Measurements from ENCODE around the gene CD1D. TPM values are rescaled to one million over a fixed set of nuclear protein-coding genes. Genes with fewer than 3 reads are reported as not detected.
"Not testable (repeated sequence)": the region's sequence is repeated elsewhere in the genome, so short reads cannot be mapped to it uniquely, and the experiment has no call there.

CD1D gene
- total RNA-seq, 1 donor from 2014 or later = 0.29 TPM

DNA sequence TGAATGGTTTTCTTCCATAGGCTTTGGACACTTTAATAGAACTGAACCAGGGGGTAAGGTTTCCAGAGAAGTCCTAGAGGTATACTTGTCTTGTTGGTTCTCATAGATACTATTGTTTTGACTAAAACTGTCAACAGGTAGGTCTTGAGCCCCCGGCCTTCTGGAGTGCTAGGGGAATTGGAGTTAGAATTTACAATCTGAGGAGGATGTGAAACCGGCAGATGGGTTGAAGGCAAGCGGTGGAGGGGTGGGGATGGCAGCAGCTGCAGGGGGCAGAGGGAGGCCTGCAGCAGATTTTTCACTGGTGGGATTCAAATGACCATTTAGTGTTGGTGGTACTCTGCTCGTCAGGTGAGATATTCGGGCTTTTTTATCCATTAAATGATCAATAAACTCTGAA, 4.3 kb upstream of the CD1D start:
- no peak overlapping the region for H3K27ac Mint-ChIP-seq
- no peaks in the 10 kb centered on the region for H3K36me3 Mint-ChIP-seq
- TF ChIP-seq, protein P1, sequence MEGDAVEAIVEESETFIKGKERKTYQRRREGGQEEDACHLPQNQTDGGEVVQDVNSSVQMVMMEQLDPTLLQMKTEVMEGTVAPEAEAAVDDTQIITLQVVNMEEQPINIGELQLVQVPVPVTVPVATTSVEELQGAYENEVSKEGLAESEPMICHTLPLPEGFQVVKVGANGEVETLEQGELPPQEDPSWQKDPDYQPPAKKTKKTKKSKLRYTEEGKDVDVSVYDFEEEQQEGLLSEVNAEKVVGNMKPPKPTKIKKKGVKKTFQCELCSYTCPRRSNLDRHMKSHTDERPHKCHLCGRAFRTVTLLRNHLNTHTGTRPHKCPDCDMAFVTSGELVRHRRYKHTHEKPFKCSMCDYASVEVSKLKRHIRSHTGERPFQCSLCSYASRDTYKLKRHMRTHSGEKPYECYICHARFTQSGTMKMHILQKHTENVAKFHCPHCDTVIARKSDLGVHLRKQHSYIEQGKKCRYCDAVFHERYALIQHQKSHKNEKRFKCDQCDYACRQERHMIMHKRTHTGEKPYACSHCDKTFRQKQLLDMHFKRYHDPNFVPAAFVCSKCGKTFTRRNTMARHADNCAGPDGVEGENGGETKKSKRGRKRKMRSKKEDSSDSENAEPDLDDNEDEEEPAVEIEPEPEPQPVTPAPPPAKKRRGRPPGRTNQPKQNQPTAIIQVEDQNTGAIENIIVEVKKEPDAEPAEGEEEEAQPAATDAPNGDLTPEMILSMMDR (conservative IDR thresholded peaks at IDR 0.05) = no peak
- peaks cover 8% of the 10 kb centered on the region for H3K4me1 Mint-ChIP-seq (ENCODE audit: unreplicated experiment)
- peaks cover 59% of the 10 kb centered on the region for H3K27me3 Mint-ChIP-seq
- no peak overlapping the region for H3K4me3 Mint-ChIP-seq
- DNase-seq (ENCODE audit: extremely low spot score, unreplicated experiment) = no peak
- no peaks in the 10 kb centered on the region for H3K9me3 Mint-ChIP-seq

DNA sequence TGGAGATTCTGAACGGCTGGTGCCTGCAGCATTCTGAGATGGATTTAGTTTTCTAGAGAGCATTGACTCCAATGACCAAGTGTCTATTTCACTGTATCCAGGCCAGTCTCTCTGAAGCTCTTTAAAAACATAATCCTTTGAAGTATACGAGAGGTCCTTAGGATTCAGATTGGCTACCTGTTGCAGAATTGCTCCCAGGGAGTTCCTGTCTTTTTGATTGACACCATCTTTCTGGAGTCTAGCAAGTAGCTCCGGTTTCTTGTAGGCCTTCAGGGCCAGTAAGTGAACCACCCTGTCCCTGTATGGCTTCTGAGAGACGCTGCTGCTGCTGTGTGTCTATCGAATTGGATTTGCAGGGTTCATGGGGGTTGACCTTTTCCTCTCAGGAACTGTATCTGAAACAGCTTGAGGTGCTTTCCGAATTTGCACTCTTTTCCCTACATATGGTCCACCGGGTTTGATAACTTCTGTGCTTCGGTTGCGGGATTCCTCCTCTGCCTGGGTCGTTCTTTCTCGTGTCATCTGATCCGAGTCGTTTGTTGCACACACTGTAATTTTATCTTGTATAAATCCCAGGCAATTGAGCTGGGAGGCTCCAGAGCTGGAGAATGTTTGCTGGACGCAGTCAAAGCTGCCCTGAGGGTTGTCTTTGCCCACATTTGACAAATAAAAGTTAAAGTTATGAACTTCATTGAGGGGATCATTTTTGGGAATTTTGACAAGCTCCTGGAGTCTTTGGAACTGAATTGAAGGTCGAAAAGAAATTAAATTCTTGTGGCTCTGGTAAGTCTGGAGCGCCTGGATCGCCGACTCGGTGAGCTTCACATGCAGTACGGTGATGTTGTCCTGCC, 3.6 kb upstream of the CD1D start:
- peaks cover 15% of the 10 kb centered on the region for H3K4me1 Mint-ChIP-seq (ENCODE audit: unreplicated experiment)
- DNase-seq (ENCODE audit: extremely low spot score, unreplicated experiment); H3K9me3 Mint-ChIP-seq; H3K36me3 Mint-ChIP-seq: not testable (repeated sequence)
- H3K27me3 Mint-ChIP-seq = peaks cover 65% of the 10 kb centered on the region
- H3K4me3 Mint-ChIP-seq = peak overlapping the region; percentile 83
- peak overlapping the region; percentile 78 for H3K27ac Mint-ChIP-seq

DNA sequence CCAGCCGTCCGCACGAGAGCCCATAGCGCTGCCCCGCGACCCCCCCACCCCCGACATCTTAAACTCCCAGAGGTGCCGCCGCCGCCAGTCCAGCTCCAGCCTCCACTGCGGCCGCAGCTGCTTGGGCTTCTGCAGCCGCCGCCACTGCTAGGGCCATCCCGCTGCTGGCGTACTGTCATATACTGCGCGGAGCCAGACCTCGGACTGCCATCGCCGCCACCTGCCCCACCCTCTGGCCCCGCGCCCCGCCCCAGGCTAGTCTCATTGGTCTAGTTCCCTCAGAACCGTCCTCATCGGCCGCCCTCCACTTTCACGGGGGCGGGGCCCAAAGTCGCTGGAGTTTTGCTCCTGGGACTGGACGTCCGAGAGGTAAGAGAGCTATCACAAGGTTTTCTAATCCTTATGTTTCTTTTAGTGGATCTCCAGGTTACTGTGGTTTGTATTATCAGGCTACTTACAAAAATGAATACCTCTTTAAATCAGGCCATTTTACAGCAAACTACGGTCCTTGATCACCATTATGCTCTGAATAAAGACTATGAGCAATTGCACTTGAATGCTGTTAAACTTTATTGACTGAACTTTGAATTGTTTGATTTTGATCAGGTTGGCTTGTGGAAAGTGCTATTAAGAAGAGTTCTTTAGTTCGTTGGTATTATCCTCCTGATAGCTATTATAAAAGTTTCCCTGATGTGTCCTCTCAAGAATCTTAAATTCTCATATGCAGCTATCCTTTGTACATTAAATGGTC, 2.8 kb upstream of the CD1D start:
- H3K27me3 Mint-ChIP-seq = peaks cover 73% of the 10 kb centered on the region
- no peaks in the 10 kb centered on the region for H3K9me3 Mint-ChIP-seq
- H3K36me3 Mint-ChIP-seq = no peaks in the 10 kb centered on the region
- H3K27ac Mint-ChIP-seq = no peak overlapping the region
- TF ChIP-seq, protein P1 (conservative IDR thresholded peaks at IDR 0.05) = no peak
- peak; percentile 80 for DNase-seq (ENCODE audit: extremely low spot score, unreplicated experiment)
- H3K4me3 Mint-ChIP-seq = peak overlapping the region; percentile 83
- peaks cover 15% of the 10 kb centered on the region for H3K4me1 Mint-ChIP-seq (ENCODE audit: unreplicated experiment)

DNA sequence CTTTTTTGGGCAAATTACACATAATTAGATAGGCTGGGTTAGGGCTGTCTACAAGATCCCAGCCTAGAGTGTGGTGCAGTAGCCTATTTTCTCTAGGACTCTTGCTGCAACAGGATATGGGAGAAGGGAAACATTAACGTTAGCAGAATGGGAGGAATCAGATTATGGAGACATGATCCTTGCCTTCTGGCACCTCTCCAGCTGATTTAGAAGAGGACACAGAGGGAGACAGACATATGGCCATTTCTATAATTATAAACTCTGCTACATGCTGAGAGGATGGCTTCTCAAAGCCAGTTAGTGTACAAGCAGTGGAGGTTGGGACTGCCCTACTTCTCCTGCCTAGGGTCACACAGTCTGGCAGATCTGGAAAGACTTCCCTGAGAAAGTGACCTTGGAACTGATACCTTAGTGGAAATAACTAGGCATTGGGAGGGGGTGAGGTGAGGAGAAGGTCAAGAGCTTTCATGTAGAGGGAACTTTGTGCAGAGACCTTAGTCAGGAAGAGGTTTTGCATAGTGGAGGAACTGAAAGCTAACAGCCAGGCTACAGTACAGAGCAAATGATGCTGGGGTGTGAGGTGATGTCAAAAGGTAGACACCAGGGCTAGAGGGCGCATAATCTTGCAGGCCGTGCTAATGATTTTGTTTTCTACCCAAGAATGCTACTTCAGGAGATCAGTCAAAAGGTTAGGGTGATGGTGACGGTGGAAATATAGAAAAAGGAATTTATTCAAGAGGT, 1.2 kb upstream of the CD1D start:
- peaks cover 15% of the 10 kb centered on the region for H3K4me1 Mint-ChIP-seq (ENCODE audit: unreplicated experiment)
- no peaks in the 10 kb centered on the region for H3K36me3 Mint-ChIP-seq
- no peaks in the 10 kb centered on the region for H3K9me3 Mint-ChIP-seq
- no peak overlapping the region for H3K27ac Mint-ChIP-seq
- no peak for DNase-seq (ENCODE audit: extremely low spot score, unreplicated experiment)
- TF ChIP-seq, protein P1 (conservative IDR thresholded peaks at IDR 0.05) = no peak
- H3K4me3 Mint-ChIP-seq = peak overlapping the region; percentile 88
- H3K27me3 Mint-ChIP-seq = peaks cover 84% of the 10 kb centered on the region

DNA sequence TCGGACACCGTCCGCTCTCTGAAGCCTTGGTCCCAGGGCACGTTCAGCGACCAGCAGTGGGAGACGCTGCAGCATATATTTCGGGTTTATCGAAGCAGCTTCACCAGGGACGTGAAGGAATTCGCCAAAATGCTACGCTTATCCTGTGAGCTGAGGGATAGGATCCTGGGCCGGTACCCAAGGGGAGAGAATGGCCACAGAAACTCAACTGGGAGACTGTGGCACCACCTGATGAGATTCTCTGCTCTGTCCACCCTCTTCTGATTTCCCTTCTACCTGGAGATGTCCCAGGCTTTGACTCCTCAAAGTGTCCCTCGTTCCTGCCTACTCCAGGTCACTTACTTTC, 855 bp downstream of the CD1D start:
- Mint-ChIP-seq H3K36me3 (no peaks in the 10 kb centered on the region), H3K4me1 (ENCODE audit: unreplicated experiment) (peaks cover 15% of the 10 kb centered on the region), H3K27me3 (peaks cover 88% of the 10 kb centered on the region), H3K4me3 (peak overlapping the region; percentile 88), H3K27ac (no peak overlapping the region), H3K9me3 (no peaks in the 10 kb centered on the region)
- TF ChIP-seq, protein P1 (conservative IDR thresholded peaks at IDR 0.05) = no peak
- no peak for DNase-seq (ENCODE audit: extremely low spot score, unreplicated experiment)
